GM12878 (cell line): ENCODE data around the gene UBE2L6. TPM values are rescaled to one million over a fixed set of nuclear protein-coding genes. Genes with fewer than 3 reads are reported as not detected.

Source experiments
- ATF7 ChIP-seq: fragments of 450-650 bp; IDR thresholded peaks from 2 replicates; pipeline ENCODE4 v1.6.1; 2016; ENCODE audit warnings: low read depth, mild to moderate bottlenecking
- CBX5 ChIP-seq: sonication (generic); IDR thresholded peaks from 2 replicates; pipeline ENCODE4 v1.6.1; 2016; ENCODE audit warnings: low read depth, moderate library complexity, mild to moderate bottlenecking, inconsistent platforms
- DPF2 ChIP-seq: fragments of 450-650 bp; IDR thresholded peaks from 2 replicates; pipeline ENCODE4 v1.6.1; 2017; ENCODE audit warnings: mild to moderate bottlenecking
- EED ChIP-seq: sonication (generic); IDR thresholded peaks from 2 replicates; pipeline ENCODE4 v1.6.1; 2016; ENCODE audit warnings: antibody characterized with exemption, low read depth
- ETV6 ChIP-seq, 2 experiments: fragments of 450-650 bp in 1 of 2; IDR thresholded peaks in 1 of 2; conservative IDR thresholded peaks in 1 of 2; 2 replicates each; pipeline ENCODE4 v1.6.1; 2014; ENCODE audit warnings: antibody characterized with exemption in 1 of 2, borderline replicate concordance in 1 of 2, low read depth in 1 of 2, mild to moderate bottlenecking in 1 of 2, moderate library complexity in 1 of 2
- FOS ChIP-seq: IDR thresholded peaks from 3 replicates; pipeline ENCODE4 v1.6.1; 2011; ENCODE audit warnings: borderline replicate concordance; ENCODE audit not compliant: insufficient read length; ENCODE audit errors: extremely low read depth
- HDAC6 ChIP-seq: fragments of 200-600 bp; sonication (generic); IDR thresholded peaks from one replicate; pipeline ENCODE4 v1.8.0; 2017; ENCODE audit warnings: antibody characterized with exemption; ENCODE audit not compliant: unreplicated experiment
- IKZF1 ChIP-seq: fragments of 450-650 bp; conservative IDR thresholded peaks from 2 replicates; pipeline ENCODE4 v1.6.1; 2017; ENCODE audit warnings: antibody characterized with exemption, mild to moderate bottlenecking
- JUNB ChIP-seq: IDR thresholded peaks from 2 replicates; pipeline ENCODE4 v1.6.1; 2016; ENCODE audit warnings: antibody characterized with exemption, mild to moderate bottlenecking
- LARP7 ChIP-seq: fragments of 450-650 bp; IDR thresholded peaks from 2 replicates; pipeline ENCODE4 v1.6.1; 2017; ENCODE audit warnings: mild to moderate bottlenecking
- MEF2A ChIP-seq: IDR thresholded peaks from 2 replicates; pipeline ENCODE4 v1.6.1; 2011; ENCODE audit warnings: low read depth, mild to moderate bottlenecking, low read length, moderate library complexity; ENCODE audit not compliant: insufficient read depth
- MEF2B ChIP-seq: fragments of 450-650 bp; IDR thresholded peaks from 2 replicates; pipeline ENCODE4 v1.6.1; 2018; ENCODE audit warnings: mild to moderate bottlenecking, moderate library complexity; ENCODE audit not compliant: partially characterized antibody, poor library complexity, severe bottlenecking
- NFYB ChIP-seq: IDR thresholded peaks from 2 replicates; pipeline ENCODE4 v1.6.1; 2011; ENCODE audit warnings: low read depth, mild to moderate bottlenecking, low read length, improper control_type of control experiment, moderate library complexity; ENCODE audit not compliant: insufficient read depth
- ZBED1 ChIP-seq: IDR thresholded peaks from 2 replicates; pipeline ENCODE4 v1.6.1; 2016; ENCODE audit warnings: borderline replicate concordance
- ZNF622 ChIP-seq: fragments of 450-650 bp; IDR thresholded peaks from 2 replicates; pipeline ENCODE4 v1.6.1; 2017; ENCODE audit warnings: mild to moderate bottlenecking, inconsistent platforms
- polyA plus RNA-seq, 11 experiments: library from polyadenylated mRNA; depleted of rRNA in 4 of 11; unstranded in 6 of 11; stranded (reverse) in 5 of 11; fragments of >200 nt; fragmentation: Nextera tagmentation in 4 of 11; fragmentation: Illumina TruSeq in 1 of 11; extraction: Ambion mirVana in 4 of 11; extraction: Trizol in 1 of 11; gene quantifications; 1 replicate in 1 of 11; 2 replicates in 10 of 11; pipeline versions ENCODE4 v1.2.1 to v1.2.3, GENCODE V29; 2011 to 2016; ENCODE audit warnings: inconsistent platforms in 2 of 11, missing spikeins in 2 of 11, low read depth in 1 of 11
- total RNA-seq, 4 experiments: library from RNA; depleted of rRNA in 3 of 4; stranded (reverse); fragments of >200 nt in 3 of 4; fragmentation: Illumina TruSeq in 1 of 4; extraction: Trizol in 1 of 4; gene quantifications; 2 replicates each; pipeline versions ENCODE4 v1.2.1 to v1.2.3, GENCODE V29; 2013 to 2021
- TF ChIP-seq, protein P1 (sequence below): IDR thresholded peaks from 2 replicates; pipeline ENCODE4 v1.6.1; 2011; ENCODE audit warnings: low read depth, low read length, improper control_type of control experiment, borderline replicate concordance
- TF ChIP-seq, protein P2 (sequence below): IDR thresholded peaks from 2 replicates; pipeline ENCODE4 v1.6.1; 2011; ENCODE audit warnings: low read depth, mild to moderate bottlenecking, low read length, moderate library complexity, borderline replicate concordance; ENCODE audit errors: extremely low read depth
- TF ChIP-seq, protein P3 (sequence below): fragments of 450-650 bp; conservative IDR thresholded peaks from 2 replicates; pipeline ENCODE4 v1.6.1; 2017; ENCODE audit warnings: mild to moderate bottlenecking, moderate library complexity
- TF ChIP-seq, protein P4 (sequence below): fragments of 450-650 bp; IDR thresholded peaks from 2 replicates; pipeline ENCODE4 v1.6.1; 2017; ENCODE audit warnings: antibody characterized with exemption, mild to moderate bottlenecking, moderate library complexity
- TF ChIP-seq, protein P5 (sequence below): fragments of 450-650 bp; IDR thresholded peaks from 2 replicates; pipeline ENCODE4 v1.6.1; 2018; ENCODE audit warnings: mild to moderate bottlenecking, low read depth, moderate library complexity; ENCODE audit not compliant: partially characterized antibody

Gene UBE2L6
- total and polyA plus RNA-seq, 10 of the 15 experiments (the other 5 are each of a cell fraction or from before 2014, with no cell fraction given): 114 to 295 (median 173) TPM

DNA sequence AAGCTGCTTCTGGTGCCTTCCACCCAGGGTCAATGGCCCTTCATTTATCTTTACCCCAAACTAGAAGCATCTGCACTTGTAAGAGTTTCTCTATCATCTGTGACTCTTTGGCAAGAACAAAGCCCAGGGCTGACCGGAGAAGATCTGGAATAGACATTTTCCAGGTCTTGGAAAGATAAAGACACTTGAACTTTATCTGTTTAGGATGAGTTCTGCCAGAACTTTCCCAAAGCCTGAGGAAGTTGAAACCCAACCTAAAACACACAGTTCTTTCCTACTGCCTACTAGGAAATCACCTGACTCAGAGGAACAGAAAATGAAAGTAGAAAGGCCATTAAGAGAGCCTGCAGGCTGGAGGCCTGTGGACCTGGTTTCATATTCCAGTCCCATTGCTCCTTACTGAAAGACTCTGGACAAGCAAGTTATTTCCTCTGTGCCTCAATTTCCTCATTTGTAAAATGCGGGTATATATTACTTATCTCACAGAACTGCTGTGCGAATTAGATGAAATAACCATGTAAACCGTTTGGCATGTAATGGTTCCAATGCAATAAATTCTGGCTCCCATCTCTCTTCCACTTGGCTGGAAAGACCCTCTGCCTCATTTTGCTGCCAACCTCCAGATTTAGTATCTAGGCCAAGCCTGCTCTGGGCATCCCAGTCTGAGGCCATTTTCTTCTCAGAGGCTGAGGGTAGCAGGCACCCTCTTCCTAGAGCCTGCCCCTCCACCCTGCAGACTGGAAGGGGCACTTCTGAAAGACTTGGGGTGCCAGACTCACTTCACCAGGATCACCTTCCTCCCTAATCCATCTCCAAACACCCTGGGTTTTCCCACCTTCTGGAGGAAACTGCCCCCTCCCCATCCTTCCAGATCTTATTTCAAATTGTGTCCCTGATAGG, 1.2 kb downstream of the UBE2L6 start (continued):
- TF ChIP-seq, protein P1, sequence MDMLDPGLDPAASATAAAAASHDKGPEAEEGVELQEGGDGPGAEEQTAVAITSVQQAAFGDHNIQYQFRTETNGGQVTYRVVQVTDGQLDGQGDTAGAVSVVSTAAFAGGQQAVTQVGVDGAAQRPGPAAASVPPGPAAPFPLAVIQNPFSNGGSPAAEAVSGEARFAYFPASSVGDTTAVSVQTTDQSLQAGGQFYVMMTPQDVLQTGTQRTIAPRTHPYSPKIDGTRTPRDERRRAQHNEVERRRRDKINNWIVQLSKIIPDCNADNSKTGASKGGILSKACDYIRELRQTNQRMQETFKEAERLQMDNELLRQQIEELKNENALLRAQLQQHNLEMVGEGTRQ: peak; percentile 16; the same call in 1 of the 2 replicates
- TF ChIP-seq ATF7: no peak
- TF ChIP-seq NFYB: peak; percentile 64; the same call in 1 of the 2 replicates
- no peak for TF ChIP-seq MEF2A
- TF ChIP-seq, protein P2, sequence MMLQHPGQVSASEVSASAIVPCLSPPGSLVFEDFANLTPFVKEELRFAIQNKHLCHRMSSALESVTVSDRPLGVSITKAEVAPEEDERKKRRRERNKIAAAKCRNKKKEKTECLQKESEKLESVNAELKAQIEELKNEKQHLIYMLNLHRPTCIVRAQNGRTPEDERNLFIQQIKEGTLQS: no peak
- TF ChIP-seq IKZF1: peak; percentile 69
- no peak for TF ChIP-seq MEF2B
- no peak for TF ChIP-seq ZBED1
- TF ChIP-seq, protein P3, sequence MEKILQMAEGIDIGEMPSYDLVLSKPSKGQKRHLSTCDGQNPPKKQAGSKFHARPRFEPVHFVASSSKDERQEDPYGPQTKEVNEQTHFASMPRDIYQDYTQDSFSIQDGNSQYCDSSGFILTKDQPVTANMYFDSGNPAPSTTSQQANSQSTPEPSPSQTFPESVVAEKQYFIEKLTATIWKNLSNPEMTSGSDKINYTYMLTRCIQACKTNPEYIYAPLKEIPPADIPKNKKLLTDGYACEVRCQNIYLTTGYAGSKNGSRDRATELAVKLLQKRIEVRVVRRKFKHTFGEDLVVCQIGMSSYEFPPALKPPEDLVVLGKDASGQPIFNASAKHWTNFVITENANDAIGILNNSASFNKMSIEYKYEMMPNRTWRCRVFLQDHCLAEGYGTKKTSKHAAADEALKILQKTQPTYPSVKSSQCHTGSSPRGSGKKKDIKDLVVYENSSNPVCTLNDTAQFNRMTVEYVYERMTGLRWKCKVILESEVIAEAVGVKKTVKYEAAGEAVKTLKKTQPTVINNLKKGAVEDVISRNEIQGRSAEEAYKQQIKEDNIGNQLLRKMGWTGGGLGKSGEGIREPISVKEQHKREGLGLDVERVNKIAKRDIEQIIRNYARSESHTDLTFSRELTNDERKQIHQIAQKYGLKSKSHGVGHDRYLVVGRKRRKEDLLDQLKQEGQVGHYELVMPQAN: peak; percentile 59; the same call in 1 of the 2 replicates
- TF ChIP-seq, protein P4, sequence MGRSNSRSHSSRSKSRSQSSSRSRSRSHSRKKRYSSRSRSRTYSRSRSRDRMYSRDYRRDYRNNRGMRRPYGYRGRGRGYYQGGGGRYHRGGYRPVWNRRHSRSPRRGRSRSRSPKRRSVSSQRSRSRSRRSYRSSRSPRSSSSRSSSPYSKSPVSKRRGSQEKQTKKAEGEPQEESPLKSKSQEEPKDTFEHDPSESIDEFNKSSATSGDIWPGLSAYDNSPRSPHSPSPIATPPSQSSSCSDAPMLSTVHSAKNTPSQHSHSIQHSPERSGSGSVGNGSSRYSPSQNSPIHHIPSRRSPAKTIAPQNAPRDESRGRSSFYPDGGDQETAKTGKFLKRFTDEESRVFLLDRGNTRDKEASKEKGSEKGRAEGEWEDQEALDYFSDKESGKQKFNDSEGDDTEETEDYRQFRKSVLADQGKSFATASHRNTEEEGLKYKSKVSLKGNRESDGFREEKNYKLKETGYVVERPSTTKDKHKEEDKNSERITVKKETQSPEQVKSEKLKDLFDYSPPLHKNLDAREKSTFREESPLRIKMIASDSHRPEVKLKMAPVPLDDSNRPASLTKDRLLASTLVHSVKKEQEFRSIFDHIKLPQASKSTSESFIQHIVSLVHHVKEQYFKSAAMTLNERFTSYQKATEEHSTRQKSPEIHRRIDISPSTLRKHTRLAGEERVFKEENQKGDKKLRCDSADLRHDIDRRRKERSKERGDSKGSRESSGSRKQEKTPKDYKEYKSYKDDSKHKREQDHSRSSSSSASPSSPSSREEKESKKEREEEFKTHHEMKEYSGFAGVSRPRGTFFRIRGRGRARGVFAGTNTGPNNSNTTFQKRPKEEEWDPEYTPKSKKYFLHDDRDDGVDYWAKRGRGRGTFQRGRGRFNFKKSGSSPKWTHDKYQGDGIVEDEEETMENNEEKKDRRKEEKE: no peak
- TF ChIP-seq LARP7: no peak
- peak; percentile 60; the same call in 1 of the 2 replicates for TF ChIP-seq EED
- no peak for TF ChIP-seq CBX5
- TF ChIP-seq ETV6 (conservative IDR thresholded peaks at IDR 0.05 in 1 of 2, IDR thresholded peaks at IDR 0.05 in 1 of 2; ENCODE audit: borderline replicate concordance in 1 of 2, low read depth in 1 of 2): no peak
- no peak for TF ChIP-seq FOS
- TF ChIP-seq HDAC6: peak; percentile 37
- TF ChIP-seq, protein P5, sequence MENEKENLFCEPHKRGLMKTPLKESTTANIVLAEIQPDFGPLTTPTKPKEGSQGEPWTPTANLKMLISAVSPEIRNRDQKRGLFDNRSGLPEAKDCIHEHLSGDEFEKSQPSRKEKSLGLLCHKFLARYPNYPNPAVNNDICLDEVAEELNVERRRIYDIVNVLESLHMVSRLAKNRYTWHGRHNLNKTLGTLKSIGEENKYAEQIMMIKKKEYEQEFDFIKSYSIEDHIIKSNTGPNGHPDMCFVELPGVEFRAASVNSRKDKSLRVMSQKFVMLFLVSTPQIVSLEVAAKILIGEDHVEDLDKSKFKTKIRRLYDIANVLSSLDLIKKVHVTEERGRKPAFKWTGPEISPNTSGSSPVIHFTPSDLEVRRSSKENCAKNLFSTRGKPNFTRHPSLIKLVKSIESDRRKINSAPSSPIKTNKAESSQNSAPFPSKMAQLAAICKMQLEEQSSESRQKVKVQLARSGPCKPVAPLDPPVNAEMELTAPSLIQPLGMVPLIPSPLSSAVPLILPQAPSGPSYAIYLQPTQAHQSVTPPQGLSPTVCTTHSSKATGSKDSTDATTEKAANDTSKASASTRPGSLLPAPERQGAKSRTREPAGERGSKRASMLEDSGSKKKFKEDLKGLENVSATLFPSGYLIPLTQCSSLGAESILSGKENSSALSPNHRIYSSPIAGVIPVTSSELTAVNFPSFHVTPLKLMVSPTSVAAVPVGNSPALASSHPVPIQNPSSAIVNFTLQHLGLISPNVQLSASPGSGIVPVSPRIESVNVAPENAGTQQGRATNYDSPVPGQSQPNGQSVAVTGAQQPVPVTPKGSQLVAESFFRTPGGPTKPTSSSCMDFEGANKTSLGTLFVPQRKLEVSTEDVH: no peak
- TF ChIP-seq DPF2: 0 out of 2 replicates have a peak, but pooled peaks have one; percentile 27
- no peak for TF ChIP-seq ZNF622
- TF ChIP-seq JUNB: no peak
